Activated CD8-positive, alpha-beta memory T cell treated with anti-CD3 and anti-CD28 coated beads, Interleukin-2, amount 50 U/mL, for 24 hours (primary cell): ENCODE results near the gene HIPK4.

ENCODE experiments used
- DNase-seq: peaks from one replicate; pipeline ENCODE4 v3.0.0-alpha.2; 2020; ENCODE audit errors: extremely low read depth

The HIPK4 gene

GRCh38 chr19:40367577-40368434 lies 22.2 kb downstream of the HIPK4 start:
- DNase-seq, result no peak

DNA sequence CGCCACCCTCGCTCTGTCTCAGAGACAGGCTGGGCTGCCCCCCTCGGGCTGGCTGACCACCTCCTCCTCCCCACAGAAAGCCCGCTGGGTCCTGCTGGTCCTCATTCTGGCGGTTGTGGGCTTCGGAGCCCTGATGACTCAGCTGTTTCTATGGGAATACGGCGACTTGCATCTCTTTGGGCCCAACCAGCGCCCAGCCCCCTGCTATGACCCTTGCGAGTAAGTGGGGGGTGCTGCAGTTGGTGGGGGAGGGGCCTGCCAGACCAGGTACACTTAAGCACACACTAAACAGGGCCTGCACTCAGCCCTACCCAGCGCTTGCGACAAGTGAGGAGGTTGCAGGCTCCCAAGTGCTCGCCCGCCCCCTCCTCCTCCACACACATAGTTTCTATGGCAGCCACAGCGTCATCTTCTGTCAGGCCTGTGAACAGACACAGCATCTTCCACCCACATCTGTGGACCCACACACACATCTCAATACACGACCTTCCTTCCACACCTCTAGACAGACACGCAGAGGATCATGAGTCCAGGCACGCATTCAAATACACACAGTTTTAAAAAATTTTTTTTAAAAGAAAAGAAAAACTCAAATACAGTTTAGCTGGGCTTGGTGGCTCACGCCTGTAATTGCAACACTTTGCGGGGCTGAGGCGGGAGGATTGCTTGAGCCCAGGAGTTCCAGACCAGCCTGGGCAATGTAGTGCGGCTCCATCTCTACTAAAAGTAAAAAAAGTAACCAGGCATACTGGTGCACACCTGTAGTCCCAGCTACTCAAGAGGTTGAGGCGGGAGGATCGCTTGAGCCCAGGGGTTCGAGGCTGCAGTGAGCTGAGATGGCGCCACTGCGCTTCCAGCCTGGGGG lies 23.1 kb downstream of the HIPK4 start:
- DNase-seq, result no peak

- DNase-seq, result no peak
Observed at GRCh38 chr19:40365613-40366401, 24.2 kb downstream of the HIPK4 start.

DNA sequence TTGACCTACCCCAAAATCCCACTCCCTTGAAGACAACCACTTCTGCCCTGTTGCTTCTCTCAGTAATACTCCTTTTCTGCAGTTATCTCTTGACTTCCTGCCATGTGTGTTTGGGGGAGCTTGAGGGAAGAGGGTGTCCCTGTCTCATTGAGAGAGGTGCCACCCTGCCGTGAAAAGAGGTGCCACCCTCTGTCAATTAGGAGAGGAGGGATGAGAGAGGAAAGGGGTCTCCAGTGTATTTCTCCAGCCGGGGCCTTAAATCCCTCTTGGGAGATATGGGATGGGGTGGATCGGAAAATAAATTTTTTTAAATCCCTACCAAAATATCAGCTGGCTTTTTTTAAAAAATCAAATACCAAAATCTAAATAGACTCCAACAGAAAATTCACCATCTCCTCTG lies 25.0 kb downstream of the HIPK4 start:
- no peak for DNase-seq

DNA sequence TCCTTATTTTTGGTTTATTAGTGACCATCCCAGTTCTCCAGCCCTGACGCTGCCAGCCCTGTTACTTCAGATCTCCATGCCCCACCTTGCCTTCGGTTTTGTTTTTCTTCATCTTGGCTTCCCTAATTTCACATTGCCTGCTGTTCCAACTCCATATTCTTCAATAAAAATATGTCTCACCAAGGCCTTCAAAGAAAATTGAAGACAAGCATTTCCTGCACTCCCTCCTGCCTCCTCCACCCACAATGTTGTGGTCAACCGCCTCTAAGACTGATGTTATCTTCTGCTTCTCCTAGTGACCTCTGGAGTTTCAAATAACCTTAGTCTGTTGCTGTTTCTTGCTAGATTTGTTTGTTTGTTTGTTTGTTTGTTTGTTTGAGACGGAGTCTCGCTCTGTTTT lies 26.9 kb downstream of the HIPK4 start:
- DNase-seq, result no peak

DNA sequence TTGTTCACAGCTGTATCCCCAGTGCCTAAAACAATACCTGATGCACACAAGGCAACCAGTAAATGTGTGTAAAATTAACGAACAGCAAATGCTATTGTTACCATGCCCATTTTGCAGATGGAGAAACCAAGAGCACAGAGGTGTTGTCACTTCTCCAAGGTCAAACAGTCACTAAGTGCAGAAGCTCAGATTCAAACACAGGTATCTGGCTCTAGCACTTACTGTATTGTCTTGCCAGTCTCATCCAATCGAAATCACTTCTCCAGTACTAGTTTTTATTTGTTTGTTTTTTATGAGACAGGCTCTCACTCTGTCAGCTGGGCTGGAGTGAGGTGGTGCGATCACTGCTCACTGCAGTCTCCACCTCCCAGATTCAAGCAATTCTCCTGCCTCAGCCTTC lies 27.8 kb downstream of the HIPK4 start:
- DNase-seq, result no peak

- no peak for DNase-seq
Observed at GRCh38 chr19:40360708-40361241, 29.2 kb downstream of the HIPK4 start.

GRCh38 chr19:40360020-40360707 lies 29.8 kb downstream of the HIPK4 start:
- no peak for DNase-seq

DNA sequence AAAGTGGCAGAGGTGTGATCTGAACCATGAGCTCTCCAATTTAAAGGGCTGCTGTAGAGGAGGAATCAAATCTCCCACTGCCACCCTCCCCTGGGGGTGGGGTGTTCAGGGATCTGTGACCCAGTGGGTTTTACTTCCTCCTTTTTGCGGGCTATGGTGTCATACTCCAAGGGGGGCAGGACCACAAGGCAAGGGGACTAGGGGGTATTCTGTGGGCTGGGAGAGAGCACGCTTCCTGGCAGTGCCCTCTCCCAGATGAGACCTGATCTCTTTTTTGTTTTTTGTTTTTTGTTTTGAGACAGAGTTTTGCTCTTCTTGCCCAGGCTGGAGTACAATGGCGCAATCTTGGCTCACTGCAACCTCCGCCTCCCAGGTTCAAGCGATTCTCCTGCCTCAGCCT lies 31.2 kb downstream of the HIPK4 start:
- no peak for DNase-seq

DNA sequence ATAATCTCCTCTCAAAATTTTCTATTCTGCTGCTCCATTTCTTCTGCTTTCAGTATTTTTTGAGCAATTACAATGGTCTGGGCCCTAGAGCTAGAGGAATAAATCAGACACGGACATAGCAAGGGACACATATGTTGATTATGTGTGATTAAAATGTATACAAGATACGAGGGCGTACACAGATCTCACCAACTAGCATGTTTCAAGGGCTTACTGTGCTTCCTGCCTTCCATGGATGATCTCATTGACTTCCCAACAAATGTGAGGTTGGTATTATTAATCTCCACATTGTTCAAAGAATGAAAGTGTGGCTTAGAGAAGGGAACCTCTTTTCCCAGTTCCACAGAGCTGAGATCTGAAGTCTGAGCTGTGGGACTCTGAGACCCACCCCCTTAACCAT lies 32.3 kb downstream of the HIPK4 start:
- DNase-seq, result no peak

- DNase-seq, result no peak
Observed at GRCh38 chr19:40356681-40357595, 33.0 kb downstream of the HIPK4 start.

- no peak for DNase-seq
Observed at GRCh38 chr19:40355975-40356680, 33.9 kb downstream of the HIPK4 start.

- no peak for DNase-seq
Observed at GRCh38 chr19:40348961-40349507, 40.9 kb downstream of the HIPK4 start.

- peak; percentile 98 for DNase-seq
Observed at GRCh38 chr19:40348125-40348913, 41.7 kb downstream of the HIPK4 start, which contains the start of the genes C19orf47 and PLD3. Gene C19orf47 (minus strand): TSS chr19:40348397. CDS start chr19:40341857, 6,540 bp downstream. Gene PLD3 (plus strand): TSS chr19:40348695. CDS start chr19:40366484, 17,789 bp downstream.

DNA sequence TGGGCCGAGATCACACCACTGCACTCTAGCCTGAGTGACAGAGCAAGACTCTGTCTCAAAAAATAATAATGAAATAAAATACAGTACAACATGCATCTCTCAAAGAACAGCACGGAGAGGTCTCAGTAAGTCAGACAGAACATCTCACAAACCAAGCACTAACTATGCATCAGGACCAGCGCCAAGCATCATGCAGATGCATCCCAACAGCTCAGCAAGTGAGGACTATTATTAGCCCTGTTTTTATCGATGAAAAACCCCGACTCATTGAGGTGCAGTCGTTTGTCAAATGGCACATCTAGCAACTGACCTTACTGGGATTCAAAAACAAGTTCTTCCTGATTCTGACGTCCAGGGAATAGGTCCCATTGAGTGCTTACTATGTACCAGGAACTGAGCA lies 45.6 kb downstream of the HIPK4 start:
- DNase-seq, result no peak

- no peak for DNase-seq
Observed at GRCh38 chr19:40342644-40343311, 47.2 kb downstream of the HIPK4 start.
